GM18519 (cell line): ENCODE results near the gene GDPD3.

Experiments used
- ATAC-seq: cut with Tn5 transposase; IDR thresholded peaks from one replicate; pipeline ENCODE4 v1.9.1; 2021; ENCODE audit warnings: mild to moderate bottlenecking, moderate library complexity; ENCODE audit not compliant: unreplicated experiment, low FRiP score

The GDPD3 gene

DNA sequence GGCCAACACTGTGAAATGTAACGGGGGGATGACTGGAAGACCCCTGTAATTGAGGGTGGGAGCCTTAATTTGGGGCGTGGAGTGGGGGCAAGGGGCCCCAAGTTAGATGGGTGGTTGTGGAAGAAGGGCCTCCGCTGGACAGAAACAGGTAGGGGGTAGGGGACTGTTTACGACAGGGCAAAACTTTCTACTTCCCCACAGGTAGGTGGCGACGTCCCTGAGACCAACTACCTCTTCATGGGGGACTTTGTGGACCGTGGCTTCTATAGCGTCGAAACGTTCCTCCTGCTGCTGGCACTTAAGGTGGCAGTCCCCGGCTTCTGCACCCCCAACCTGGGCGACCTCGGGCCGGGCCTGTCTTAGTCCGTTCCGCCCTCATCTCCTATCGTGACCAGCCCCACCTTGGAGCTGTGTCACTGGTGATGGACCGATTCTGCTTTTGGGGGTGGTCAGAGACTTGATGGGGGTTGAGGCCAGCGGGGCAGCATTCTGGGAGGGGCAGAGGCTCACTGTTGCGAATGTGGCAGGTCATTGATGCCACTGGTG lies 30.7 kb downstream of the GDPD3 start:
- no peak for ATAC-seq

DNA sequence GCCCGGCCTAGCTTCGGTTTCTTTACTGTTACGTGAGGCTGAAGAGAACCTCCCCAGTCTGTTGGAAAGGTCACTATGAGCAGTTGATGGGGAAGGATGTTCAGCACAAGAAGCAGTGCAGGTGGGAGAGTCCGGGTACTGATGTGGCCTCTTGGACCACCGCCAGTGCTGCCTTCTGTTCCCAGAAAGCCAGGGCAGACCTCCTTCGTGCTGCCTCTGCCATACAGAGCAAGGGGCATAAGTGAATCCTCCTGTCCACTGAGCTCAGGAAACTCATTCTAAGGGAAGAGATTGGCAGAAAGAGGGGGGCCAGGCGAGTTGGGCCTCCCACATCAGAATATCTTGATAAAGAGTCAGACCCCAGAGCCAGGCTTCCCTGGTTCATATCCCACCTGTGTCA lies 33.9 kb downstream of the GDPD3 start:
- no peak for ATAC-seq

DNA sequence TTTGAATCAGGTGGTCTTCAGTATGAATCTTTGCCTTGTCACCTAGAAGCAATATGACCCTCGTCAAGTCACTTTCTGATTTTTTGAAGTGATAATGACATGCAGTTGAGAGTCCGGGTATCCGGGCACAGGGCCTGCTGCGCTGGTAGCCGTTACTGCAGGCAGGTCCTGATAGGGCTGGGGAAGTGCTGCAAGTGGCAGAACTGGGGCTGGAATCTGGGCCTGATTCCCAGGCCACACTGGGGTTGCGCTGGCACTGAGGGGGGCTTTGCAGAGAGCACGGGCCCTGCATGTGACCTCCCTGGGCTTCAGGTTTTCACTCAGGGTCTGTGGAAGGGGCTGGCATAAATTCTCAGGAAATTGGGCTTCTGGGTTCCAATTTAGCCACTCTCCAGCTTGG lies 34.6 kb downstream of the GDPD3 start:
- ATAC-seq, result no peak

DNA sequence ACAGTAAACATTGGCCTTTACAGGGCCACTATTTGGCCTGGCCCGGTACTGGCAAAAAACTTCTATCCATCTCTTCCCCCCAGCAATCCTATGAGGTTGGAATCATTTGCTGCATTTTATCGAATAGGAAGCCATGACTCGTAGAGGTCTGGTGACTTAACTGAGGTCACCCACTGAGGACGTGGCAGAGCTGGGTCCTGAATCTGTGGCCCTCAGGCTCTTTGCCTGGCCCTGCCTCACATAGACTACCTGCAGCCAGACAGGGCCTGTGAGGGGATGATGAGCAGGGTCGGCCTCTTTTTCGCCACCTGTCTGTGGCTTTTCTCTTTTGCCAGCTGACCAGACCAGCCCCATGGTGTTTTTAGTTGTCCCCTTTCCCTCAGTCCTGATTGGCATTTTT lies 35.7 kb downstream of the GDPD3 start:
- ATAC-seq, result no peak

DNA sequence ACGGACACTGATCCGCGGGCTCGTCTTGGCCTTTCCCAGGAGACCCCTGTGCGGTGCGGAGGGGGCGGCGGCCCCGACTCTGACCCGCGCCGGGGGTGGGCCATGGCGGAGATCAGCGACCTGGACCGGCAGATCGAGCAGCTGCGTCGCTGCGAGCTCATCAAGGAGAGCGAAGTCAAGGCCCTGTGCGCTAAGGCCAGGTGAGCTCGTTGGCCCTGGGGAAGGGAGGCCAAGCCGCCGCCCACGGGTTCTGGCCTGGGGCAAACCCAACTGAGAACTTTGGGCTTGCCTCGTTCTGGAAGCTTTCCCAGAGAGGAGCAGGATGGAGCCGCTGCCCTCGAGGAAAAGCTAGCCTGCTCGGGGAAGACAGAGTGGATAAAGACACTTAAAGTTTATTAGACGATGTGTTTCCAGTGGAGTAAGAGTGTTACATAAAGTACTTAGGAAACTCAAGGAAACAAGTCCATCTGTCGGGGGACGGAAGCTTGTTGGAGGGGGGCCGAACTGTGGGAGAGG lies 37.0 kb downstream of the GDPD3 start:
- ATAC-seq, result no peak

DNA sequence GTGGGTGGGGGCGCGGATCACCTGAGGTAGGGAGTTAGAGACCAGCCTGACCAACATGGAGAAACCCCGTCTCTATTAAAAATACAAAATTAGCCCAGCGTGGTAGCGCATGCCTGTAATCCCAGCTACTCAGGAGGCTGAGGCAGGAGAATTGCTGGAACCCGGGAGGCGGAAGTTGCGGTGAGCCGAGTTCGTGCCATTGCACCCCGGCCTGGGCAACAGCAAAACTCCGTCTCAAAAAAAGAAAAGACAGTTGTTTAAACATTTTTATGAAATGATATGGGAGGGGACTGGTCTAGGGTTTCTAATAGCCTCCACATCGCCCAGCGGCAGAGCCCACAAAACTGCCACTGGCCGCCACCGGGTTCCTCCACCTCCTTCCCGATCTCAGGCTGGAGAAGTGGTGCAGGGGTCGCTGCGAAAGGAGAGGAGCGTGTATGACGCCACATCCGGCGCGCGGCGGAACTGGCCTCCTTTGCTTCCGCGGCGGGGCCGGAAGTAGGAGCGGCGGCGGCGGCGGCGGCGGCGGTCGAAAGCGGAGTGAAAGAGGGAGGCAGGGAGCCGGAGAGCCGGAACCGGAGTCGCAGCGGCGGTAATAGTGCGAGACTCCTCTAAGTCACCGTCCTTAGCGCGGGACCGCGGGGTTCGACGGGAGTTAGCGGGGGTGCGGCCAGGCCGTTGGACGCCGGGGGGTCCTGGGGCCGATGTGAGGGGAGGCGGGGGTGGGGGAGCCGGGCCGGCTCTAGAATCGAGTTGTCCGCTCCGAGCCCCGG lies 37.6 kb downstream of the GDPD3 start, which contains the start of gene PPP4C:
PPP4C (plus strand) TSS at position 492 of the 773 bp plus-strand sequence. CDS start 384 bp downstream, outside the sequence.
- no peak for ATAC-seq

DNA sequence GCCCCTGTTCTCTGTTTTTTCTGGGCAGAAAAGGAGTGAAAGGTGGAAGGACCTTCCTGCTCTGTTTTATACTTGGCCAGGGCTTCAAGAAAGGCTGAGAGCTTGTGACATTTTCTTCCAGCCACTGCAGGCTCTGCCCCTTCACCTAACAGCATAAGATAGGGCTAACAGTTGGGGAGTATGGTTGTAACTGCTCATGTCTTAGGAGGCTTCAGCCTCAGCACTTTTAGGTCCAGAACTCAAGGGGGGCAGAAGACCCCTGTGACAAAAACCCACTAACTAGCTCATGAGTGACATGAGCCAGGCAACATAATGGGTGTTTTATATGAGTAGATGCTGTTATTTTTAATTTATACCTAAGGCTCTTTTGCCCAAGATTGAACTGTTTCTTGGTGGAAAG lies 42.8 kb downstream of the GDPD3 start:
- ATAC-seq, result no peak

DNA sequence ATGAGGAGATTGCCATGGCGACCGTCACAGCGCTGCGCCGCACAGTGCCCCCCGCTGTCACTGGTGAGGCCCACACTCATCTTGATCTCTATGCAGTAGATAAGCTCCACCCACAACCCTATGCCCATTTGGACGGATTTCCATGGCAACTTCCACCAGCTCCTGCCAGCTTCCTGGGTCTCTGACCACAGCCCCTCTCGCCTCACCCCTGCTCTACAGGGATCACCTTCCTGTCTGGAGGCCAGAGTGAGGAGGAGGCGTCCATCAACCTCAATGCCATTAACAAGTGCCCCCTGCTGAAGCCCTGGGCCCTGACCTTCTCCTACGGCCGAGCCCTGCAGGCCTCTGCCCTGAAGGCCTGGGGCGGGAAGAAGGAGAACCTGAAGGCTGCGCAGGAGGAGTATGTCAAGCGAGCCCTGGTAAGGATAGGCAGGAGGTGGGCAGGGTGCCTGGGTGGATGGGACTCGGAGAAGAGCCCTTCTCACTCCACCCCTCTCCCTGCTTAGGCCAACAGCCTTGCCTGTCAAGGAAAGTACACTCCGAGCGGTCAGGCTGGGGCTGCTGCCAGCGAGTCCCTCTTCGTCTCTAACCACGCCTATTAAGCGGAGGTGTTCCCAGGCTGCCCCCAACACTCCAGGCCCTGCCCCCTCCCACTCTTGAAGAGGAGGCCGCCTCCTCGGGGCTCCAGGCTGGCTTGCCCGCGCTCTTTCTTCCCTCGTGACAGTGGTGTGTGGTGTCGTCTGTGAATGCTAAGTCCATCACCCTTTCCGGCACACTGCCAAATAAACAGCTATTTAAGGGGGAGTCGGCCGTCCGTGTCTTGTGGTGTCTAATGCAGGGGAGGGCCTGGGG lies 43.5 kb downstream of the GDPD3 start:
- ATAC-seq, result no peak

DNA sequence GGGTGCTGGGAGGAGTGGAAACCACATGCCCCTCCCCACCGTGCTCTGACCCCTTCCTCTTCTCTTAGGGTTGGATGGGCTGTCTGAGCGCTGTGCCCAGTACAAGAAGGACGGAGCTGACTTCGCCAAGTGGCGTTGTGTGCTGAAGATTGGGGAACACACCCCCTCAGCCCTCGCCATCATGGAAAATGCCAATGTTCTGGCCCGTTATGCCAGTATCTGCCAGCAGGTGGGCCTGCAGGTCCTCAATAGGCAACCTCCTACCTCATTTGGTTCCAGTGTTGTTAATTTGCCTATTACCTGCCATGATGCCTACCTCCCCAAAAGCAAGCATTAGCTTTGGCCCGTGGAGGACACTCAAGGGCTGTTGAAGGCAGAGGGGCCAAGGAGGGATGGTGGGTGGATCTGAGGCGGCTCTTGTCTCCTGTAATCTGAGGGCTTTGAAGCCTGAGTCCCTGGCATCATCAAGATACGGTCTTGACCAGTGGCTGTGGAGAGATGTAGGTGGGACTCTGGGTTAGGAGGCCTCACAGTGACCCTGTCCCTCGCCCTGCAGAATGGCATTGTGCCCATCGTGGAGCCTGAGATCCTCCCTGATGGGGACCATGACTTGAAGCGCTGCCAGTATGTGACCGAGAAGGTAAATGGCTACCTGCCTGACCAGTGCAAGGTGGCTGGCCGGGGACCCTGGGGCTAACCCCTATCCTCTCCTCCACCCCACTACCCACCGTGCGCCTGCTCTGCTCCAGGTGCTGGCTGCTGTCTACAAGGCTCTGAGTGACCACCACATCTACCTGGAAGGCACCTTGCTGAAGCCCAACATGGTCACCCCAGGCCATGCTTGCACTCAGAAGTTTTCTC lies 44.4 kb downstream of the GDPD3 start:
- no peak for ATAC-seq

DNA sequence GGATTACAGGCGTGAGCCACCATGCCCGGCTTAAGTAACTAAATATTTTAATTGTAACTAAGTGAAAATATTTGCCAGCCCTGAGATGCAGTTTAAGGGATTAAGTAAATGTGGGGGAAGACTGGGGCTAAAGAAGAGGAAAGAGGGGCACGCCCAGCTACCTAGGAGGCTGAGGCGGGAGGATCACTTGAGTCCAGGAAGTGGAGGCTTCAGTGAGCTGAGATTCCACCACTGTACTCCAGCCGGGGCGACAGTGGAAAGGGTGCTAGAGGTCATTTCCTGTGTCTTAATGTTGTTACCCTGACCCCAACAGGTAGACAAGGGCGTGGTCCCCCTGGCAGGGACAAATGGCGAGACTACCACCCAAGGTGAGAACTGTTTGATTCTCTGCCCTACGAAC lies 45.0 kb downstream of the GDPD3 start:
- no peak for ATAC-seq

DNA sequence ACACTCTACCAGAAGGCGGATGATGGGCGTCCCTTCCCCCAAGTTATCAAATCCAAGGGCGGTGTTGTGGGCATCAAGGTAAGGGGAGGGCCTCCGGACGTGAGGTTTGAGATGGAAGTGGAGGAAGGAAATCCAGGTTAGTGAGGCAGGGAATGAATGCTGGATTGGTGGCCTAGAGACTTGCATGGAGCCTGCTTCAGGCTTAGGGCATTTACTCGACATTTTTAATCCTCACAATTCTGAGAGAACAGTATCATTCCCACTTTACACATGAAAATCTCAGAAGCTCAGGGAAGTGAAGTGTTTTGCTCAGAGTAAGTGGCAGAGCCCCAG lies 45.8 kb downstream of the GDPD3 start:
- no peak for ATAC-seq

DNA sequence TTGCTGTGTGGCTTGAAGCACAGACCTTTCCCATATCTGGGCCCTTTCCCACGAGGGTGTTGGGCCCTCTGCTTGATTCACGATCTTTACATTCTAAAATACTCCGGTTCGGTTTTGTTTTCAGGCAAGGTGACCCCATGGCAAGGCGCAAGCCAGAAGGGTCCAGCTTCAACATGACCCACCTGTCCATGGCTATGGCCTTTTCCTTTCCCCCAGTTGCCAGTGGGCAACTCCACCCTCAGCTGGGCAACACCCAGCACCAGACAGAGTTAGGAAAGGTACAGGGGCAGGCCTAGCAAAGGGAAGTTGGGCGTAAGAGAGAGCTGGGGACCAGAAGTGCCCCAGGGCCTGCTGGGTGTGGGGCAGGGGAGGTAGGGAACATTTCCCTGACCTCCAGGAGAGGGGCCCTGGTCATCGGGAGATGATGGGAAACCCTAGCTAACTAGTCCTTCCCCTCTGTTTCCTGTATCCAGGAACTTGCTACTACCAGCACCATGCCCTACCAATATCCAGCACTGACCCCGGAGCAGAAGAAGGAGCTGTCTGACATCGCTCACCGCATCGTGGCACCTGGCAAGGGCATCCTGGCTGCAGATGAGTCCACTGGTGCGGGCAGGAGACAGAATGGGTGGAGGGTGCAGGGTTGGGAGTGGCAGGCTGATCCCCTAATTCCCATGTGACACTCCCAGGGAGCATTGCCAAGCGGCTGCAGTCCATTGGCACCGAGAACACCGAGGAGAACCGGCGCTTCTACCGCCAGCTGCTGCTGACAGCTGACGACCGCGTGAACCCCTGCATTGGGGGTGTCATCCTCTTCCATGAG lies 46.4 kb downstream of the GDPD3 start:
- ATAC-seq, result no peak

DNA sequence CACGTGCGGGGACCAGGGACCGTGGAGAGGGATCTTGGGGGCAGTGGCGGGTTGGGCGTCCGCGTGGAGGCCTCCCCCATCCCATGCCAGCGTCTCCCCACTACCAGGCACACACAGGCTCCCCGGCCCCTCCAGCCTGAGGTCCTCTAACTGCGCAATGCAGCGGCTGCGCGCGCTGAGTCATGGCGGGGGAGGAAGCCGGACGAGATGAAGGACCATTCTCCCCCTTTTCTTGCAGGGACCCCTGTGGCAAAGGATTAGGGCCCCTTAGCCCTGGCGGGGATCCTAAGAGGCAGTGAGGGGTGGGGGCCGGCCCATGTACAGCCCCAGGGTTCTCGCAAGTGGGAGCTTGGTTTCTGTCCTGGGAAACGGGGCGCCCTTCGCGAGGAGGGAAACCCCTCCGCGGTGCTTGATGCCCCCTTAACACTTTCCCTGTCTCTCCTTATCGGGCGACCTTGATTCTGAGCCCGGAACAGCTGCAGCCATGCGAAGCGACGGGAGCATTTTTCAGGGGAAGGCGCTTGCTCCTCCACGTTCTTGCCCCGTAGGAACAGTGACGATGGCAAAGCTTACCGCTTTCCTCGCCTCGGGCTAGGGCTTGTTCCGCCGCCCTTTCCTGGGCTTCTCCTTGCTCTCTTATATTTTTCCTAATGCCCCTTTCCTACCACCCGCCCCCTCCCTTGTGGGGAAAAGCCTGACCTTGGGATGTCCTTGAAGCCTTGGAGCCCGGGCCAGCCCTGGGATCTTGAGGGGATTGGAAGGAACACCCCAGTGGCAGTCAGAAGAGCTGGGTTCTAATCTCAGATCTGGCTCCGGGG lies 47.2 kb downstream of the GDPD3 start:
- no peak for ATAC-seq

DNA sequence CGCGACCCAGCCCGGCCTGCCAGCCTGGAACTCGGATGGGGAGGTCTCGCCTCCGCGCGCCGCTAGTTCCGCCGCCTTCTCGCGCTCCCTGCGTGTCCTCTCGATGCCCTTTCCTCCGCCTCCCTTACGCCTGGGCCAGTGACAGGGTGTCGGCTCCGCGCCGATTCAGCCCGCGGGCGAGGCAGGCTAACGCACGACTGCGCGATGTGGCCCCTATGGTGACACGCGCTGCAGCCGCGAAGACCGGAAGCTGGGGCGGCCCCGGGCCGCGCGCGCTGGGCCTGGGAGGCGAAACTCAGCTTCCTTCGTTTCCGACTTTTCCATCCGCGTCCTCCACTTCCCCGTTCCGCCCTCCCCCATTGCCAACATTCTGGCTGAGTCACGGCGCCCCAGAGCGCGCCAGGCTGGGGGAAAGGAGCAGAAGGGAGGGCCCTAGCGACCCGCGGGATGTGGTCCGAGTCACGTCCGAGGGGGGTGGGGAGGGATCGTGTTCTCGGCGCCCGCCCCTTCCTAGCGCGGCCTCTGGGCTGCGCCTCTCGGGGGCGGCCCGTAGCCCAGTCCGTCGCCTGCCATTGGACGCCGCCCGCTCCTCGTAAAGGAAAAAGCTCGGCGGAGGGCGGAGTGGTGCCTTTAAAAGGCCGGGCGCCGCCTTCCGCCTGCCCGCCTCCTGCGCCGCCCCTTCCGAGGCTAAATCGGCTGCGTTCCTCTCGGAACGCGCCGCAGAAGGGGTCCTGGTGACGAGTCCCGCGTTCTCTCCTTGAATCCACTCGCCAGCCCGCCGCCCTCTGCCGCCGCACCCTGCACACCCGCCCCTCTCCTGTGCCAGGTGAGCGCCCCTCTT lies 48.0 kb downstream of the GDPD3 start, which contains the start of gene ALDOA:
ALDOA (plus strand) TSS at position 659 of the 841 bp plus-strand sequence. CDS start 1,138 bp downstream, outside the sequence.
- ATAC-seq, result peak; percentile 57

DNA sequence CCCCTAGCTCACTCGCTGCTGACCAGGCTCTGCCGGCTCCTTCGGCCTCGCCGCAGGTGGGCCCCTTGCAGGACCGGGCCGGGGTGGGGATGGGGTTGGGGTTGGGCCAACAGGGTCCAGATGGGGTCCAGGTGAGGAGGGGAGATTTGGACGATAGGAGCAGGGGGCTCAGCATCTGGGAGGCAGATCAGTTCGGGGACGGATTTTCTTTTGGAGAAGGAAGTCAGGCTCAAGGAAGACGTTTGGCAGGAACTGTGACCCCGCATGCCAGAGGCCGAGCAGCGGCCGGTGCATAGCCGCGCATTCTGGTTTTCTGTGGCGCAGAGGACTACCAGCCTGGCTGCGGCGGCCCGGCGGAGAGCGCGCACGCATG lies 48.6 kb downstream of the GDPD3 start:
- no peak for ATAC-seq

DNA sequence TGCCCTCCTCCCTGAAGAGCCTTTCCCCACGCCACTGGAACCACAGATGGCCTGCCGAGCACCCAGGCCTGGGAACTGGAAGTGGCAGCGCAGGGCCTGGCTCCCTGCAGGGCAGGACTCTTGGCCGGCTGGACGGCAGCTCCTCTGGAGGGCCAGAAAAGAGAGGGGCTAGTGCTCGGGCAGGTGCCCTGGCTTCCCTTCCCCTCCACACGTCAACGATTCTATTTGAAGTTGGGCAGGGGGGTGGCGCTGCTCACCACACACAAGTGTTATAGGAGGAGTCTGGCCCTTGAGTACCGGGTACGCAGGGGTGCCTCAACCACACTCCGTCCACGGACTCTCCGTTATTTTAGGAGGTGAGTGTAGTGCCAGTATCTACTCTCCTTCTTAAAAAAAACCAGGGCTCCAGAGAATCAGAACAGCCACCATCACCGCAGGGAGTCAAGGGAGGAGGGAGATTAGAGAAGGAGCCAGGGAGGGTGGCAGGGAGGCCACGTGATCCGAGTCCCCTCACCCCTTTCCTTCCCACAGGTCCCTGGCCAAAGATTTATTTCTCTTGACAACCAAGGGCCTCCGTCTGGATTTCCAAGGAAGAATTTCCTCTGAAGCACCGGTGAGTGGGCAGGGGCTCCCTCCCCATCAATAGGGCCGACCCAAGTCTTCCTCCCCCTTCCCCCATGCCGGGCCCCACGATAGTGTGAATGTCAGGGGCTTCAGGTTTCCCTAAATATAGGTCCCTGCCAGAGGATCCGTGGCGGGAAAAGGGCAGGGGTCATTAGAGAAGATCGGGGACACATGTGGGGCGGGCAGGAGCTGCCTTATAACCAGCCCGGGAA lies 49.2 kb downstream of the GDPD3 start:
- no peak for ATAC-seq
